Measurements from ENCODE around the gene ENDOD1.

- TF ChIP-seq CTCF (conservative IDR thresholded peaks at IDR 0.05; ENCODE audit: low read depth in 2 of 2) (no peak), EZH2 (IDR thresholded peaks at IDR 0.05; ENCODE audit: low read depth, unreplicated experiment) (no peak), POLR2AphosphoS5 (IDR thresholded peaks at IDR 0.05; ENCODE audit: low read depth) (no peak), JUNB (IDR thresholded peaks at IDR 0.05; ENCODE audit: unreplicated experiment) (no peak), ZNF331 (CRISPR knock-in tag; IDR thresholded peaks at IDR 0.05; ENCODE audit: low read depth) (no peak), REST (IDR thresholded peaks at IDR 0.05; ENCODE audit: unreplicated experiment) (no peak), CREB1 (CRISPR knock-in tag; IDR thresholded peaks at IDR 0.05; ENCODE audit: low read depth) (no peak), STAT1 (IDR thresholded peaks at IDR 0.05; ENCODE audit: unreplicated experiment) (no peak), EZH2phosphoT487 (IDR thresholded peaks at IDR 0.05; ENCODE audit: unreplicated experiment) (no peak)
These were observed 47.7 kb downstream of the ENDOD1 start for GRCh38 chr11:95137299-95137698.
